ENCODE results near the gene TRPT1. TPM values are rescaled to one million over a fixed set of nuclear protein-coding genes. Genes with fewer than 3 reads are reported as not detected.
A peak's percentile ranks its signal among the peaks of the same experiment; 100 is the strongest.

Gene TRPT1
- total RNA-seq, 2 experiments from 2014 or later = 40.6 to 49.0 TPM

DNA sequence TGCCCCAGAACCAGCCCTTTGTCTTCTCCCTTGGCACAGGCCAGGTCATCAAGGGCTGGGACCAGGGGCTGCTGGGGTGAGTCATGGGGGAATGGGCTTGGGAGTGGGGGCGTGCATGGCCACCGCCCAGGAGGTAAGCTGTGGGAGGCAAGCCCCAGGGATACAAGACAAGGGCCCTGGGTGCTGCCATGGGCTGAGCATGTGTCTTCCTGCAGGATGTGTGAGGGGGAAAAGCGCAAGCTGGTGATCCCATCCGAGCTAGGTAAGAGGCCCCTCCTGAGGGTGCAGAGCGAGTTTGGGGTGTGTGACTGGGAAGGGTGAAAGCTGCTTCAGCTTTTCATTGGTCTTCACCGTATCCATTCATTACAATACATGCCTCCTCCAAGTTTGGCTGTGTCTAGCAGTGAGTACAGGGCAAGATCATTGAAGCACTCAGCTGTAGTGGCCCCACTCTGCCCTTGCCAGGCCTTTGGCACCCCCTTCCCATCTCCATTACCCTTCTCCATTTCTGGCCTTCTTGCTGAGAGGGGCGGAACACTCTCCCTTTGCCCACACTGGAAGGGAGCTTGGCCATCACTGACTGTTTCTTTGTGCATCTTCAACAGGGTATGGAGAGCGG is 17.4 kb upstream of the TRPT1 start:
- no peak overlapping the region; the same call in 1 of the 2 replicates for H3K4me2 ChIP-seq (ENCODE audit: low read length)
- TSS peak; percentile 61 for BruUV-seq (replicated peaks)
- intact Hi-C loops (cut with micrococcal nuclease; ENCODE audit: unreplicated experiment) = no loop called here

GRCh38 chr11:64241491-64242374 is 15.7 kb upstream of the TRPT1 start:
- peak overlapping the region; percentile 81 for H3K4me3 ChIP-seq (ENCODE audit: low read depth, low read length, poor library complexity, severe bottlenecking)
- intact Hi-C loops (cut with micrococcal nuclease; ENCODE audit: unreplicated experiment) = loop anchor here (2.0 kb wide), 3 partner anchors 35 to 63 kb away; partner anchors contain the start of genes ESRRA, FERMT3 and STIP1
- POLR2A ChIA-PET = interaction anchor here (0.6 to 2.5 kb wide), 9 partner anchors 9 to 1445 kb away, joined by 3 to 27 read pairs (median 5); partner anchors contain the start of genes FERMT3, NUDT22, PRDX5 and TRMT112
- no TSS peak for BruUV-seq (replicated peaks)
- peak overlapping the region; percentile 98 for H3K4me2 ChIP-seq (ENCODE audit: low read length)
- no peaks in the 10 kb centered on the region for H4K20me1 ChIP-seq (ENCODE audit: insufficient read depth, low read length)
- H3K36me3 ChIP-seq (ENCODE audit: insufficient read depth, low read length) = peaks cover 47% of the 10 kb centered on the region
- no peaks in the 10 kb centered on the region for H3K9me3 ChIP-seq (ENCODE audit: low read length)
- CTCF ChIA-PET (ENCODE audit: unreplicated experiment) = interaction anchor here (0.6 to 0.9 kb wide), 5 partner anchors 36 to 1371 kb away, joined by 3 to 4 read pairs (median 3); no protein-coding TSS in a partner anchor
- peaks cover 46% of the 10 kb centered on the region for H3K4me1 ChIP-seq (ENCODE audit: insufficient read depth, low read length, poor library complexity, severe bottlenecking)
- no peaks in the 10 kb centered on the region for H3K9me2 ChIP-seq (ENCODE audit: insufficient read depth, low read length)
- H3K79me2 ChIP-seq (ENCODE audit: insufficient read depth, low read depth, low read length) = peaks cover 28% of the 10 kb centered on the region
- H2AFZ ChIP-seq (ENCODE audit: low read length) = no peak overlapping the region
- peak overlapping the region; percentile 91 for H3K27ac ChIP-seq (ENCODE audit: low read depth, low read length, poor library complexity, severe bottlenecking)
- TF ChIP-seq EZH2phosphoT487 (IDR thresholded peaks at IDR 0.05; ENCODE audit: borderline replicate concordance, low read depth, low read length) (no peak), CTCF (conservative IDR thresholded peaks at IDR 0.05; ENCODE audit: low read length) (no peak)
- DNase-seq (ENCODE audit: low spot score) = peak; percentile 98

More for the DNA sequence above, 17.4 kb upstream of the TRPT1 start:
- POLR2A ChIA-PET = interaction anchor here (0.9 to 2.5 kb wide), 3 partner anchors 19 to 74 kb away, joined by 3 to 10 read pairs (median 5); partner anchors contain the start of genes PRDX5 and TRMT112
- H3K9me3 ChIP-seq (ENCODE audit: low read length) = no peaks in the 10 kb centered on the region
- peaks cover 56% of the 10 kb centered on the region for H3K4me1 ChIP-seq (ENCODE audit: insufficient read depth, low read length, poor library complexity, severe bottlenecking)
- peak overlapping the region; percentile 4 for H3K27ac ChIP-seq (ENCODE audit: low read depth, low read length, poor library complexity, severe bottlenecking)
- H3K9me2 ChIP-seq (ENCODE audit: insufficient read depth, low read length) = no peaks in the 10 kb centered on the region
- CTCF ChIA-PET (ENCODE audit: unreplicated experiment) = interaction anchor here (0.7 to 1.2 kb wide), 2 partner anchors 38 to 61 kb away, joined by 3 to 4 read pairs; no protein-coding TSS in a partner anchor
- H3K4me3 ChIP-seq (ENCODE audit: low read depth, low read length, poor library complexity, severe bottlenecking) = no peak overlapping the region
- peaks cover 34% of the 10 kb centered on the region for H3K36me3 ChIP-seq (ENCODE audit: insufficient read depth, low read length)
- peaks cover 28% of the 10 kb centered on the region for H3K79me2 ChIP-seq (ENCODE audit: insufficient read depth, low read depth, low read length)
- no peaks in the 10 kb centered on the region for H4K20me1 ChIP-seq (ENCODE audit: insufficient read depth, low read length)
- no peak for DNase-seq (ENCODE audit: low spot score)
- no peak overlapping the region for H2AFZ ChIP-seq (ENCODE audit: low read length)
- TF ChIP-seq EZH2phosphoT487 (IDR thresholded peaks at IDR 0.05; ENCODE audit: borderline replicate concordance, low read depth, low read length) = no peak
- TF ChIP-seq CTCF (conservative IDR thresholded peaks at IDR 0.05; ENCODE audit: low read length) = no peak
